Left lung (tissue), 10 donors: ENCODE results near the gene ARHGEF4. TPM values are rescaled to one million over a fixed set of nuclear protein-coding genes. Genes with fewer than 3 reads are reported as not detected.
A peak's percentile ranks its signal among the peaks of the same experiment; 100 is the strongest.

Experiments
- ATAC-seq: fragments of 200-7000 bp; cut with Tn5 transposase; one replicate; pipeline ENCODE4 v1.9.1; 2020; ENCODE audit warnings: moderate library complexity
- DNase-seq, 4 donors: peaks; one replicate each; pipeline ENCODE4 v3.0.0-alpha.2; 2013 to 2020
- H3K27ac ChIP-seq, 2 donors: fragments of 200-600 bp; sonication (generic) in 1 of 2; one replicate each; pipeline versions ENCODE4 v1.5.0 to v1.8.0; 2020 to 2021
- H3K27me3 ChIP-seq, 2 donors: fragments of 200-600 bp; sonication (generic) in 1 of 2; one replicate each; pipeline versions ENCODE4 v1.5.0 to v1.8.0; 2020 to 2021
- H3K36me3 ChIP-seq, 2 donors: fragments of 200-600 bp; sonication (generic) in 1 of 2; one replicate each; pipeline versions ENCODE4 v1.5.0 to v1.8.0; 2020 to 2021
- H3K4me1 ChIP-seq, 2 donors: fragments of 200-600 bp; one replicate each; pipeline ENCODE4 v1.8.0; 2021
- H3K4me3 ChIP-seq, 2 donors: fragments of 200-600 bp; sonication (generic) in 1 of 2; one replicate each; pipeline versions ENCODE4 v1.5.0 to v1.8.0; 2020 to 2021; ENCODE audit warnings: mild to moderate bottlenecking in 1 of 2
- H3K9me3 ChIP-seq, 2 donors: fragments of 200-600 bp; sonication (generic) in 1 of 2; one replicate each; pipeline versions ENCODE4 v1.5.0 to v1.8.0; 2020 to 2021
- CTCF ChIP-seq, 2 donors: fragments of 200-600 bp; sonication (generic) in 1 of 2; IDR thresholded peaks; one replicate each; pipeline versions ENCODE4 v1.5.0 to v1.8.0; 2021; ENCODE audit warnings: antibody characterized with exemption in 2 of 2
- intact Hi-C, 2 donors: fragments of 100-400 bp; cut with DNase I; formaldehyde crosslinking; loops; one replicate each; pipeline versions ENCODE4 v1.11.2 to v1.14.2; 2022
- polyA plus RNA-seq, 6 donors: library from polyadenylated mRNA; unstranded; fragments of 120-200 nt; gene quantifications; one replicate each; pipeline ENCODE4 v1.2.1, GENCODE V29; 2013; ENCODE audit not compliant: insufficient read length in 6 of 6
- total RNA-seq, 2 donors: library from RNA; stranded (reverse); fragmentation: NEBNext Ultra II Directional; extraction: Animal tissue kit (Norgen Biotek cat#: 25700); gene quantifications; one replicate each; pipeline ENCODE4 v1.2.1, GENCODE V29; 2021
- donor health status: DM: no; HTN: yes; CAD: no.
- donor health status: DM: no; HTN: no; CAD: no.

Gene ARHGEF4
- total and polyA plus RNA-seq, 8 donors = 1.7 to 4.3 (median 2.8) TPM

- no peak for TF ChIP-seq CTCF (IDR thresholded peaks at IDR 0.05)
- DNase-seq (no peak), ATAC-seq (no peak)
- Histone ChIP-seq H3K9me3 (no peaks in the 10 kb centered on the region), H3K27me3 (peaks cover 24 to 88% of the 10 kb centered on the region in 2 donors), H3K36me3 (no peaks in the 10 kb centered on the region), H3K27ac (no peak overlapping the region), H3K4me3 (no peak overlapping the region), H3K4me1 (peaks cover 0 to 20% of the 10 kb centered on the region in 2 donors)
- intact Hi-C loops = no loop called here
Observed at GRCh38 chr2:131036269-131036668, 199.6 kb downstream of the ARHGEF4 start.

DNA sequence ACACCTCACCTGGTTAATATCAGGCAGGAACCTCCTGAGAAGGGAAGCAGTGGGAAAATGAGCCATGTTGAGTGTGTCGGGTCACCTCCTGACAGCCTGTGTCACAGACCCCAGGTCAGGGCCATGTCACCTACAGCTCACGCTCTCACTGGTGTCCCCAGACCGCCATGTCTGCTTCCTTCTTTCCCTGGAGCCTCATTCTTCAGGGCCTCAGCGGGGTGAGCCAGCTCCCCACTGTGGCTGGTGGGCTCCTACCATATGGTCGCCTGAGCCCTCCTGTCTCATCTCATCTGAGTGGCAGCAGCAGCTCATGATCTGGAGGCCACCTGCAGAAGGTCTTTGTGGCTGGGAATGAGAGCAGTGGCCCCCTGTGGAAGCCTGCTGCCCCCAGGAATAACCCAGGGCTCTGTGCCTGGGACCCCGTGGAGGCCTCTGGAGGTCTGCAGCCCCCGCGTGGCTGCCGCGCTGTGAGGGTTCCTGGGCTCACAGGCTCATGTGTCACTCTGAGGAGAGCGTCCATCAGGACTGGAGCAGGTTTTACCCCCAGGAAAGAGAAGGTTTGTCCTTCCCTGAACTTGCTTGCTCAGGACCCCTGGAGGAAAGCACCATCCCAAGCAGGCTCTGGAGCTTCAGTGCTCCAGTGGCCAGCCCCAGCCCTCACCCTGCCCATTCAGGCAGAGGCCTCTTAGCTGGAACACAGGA, 200.1 kb downstream of the ARHGEF4 start:
- intact Hi-C loops = no loop called here
- H3K27me3 ChIP-seq = peaks cover 24 to 92% of the 10 kb centered on the region in 2 donors
- no peak overlapping the region for H3K27ac ChIP-seq
- peaks cover 0 to 20% of the 10 kb centered on the region in 2 donors for H3K4me1 ChIP-seq
- no peak overlapping the region for H3K4me3 ChIP-seq
- peak in 1 of 4 donors; percentile 20 for DNase-seq
- no peaks in the 10 kb centered on the region for H3K9me3 ChIP-seq
- ATAC-seq = no peak
- no peak for TF ChIP-seq CTCF (IDR thresholded peaks at IDR 0.05)
- no peaks in the 10 kb centered on the region for H3K36me3 ChIP-seq

DNA sequence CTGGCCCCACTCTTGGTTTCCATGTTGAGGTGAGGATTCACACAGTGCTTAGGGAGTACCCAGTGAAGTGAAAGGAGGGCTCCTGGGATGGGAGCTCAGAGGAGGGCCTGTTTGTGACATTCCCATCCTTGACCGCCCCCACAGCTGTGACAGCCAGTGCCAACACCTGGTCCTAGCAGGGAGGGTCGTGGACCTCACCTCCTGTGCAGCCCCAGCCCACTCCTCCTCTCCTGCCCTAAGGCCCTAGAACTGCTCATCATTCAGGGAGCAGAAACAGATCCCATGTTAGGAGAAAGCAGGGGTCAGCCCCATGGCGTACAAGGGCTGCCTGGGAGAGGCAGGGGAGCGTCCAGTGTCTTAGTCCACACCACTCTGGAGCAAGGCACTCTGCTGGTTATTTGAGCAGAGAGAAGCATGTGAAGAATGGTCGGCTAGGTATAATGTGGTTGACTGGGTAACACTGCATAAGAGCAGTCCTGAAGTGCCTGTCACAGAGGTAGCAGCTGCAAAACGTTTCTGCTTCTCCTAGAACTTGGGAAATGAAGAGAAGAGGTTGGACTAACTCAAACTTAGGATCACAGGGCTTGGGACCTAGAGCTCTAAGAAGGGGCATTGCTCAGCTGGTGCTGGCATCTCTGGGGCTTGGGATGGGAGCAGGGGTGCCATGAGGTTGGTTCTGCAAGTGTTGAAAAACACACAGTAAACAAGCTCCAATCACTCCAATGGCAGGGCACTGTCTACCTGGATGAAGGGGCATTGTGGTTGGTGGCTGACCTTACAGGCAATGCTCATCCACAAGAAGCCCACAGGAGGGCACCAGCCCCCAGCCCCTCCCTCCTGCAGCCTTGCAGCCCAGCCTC, 200.9 kb downstream of the ARHGEF4 start:
- H3K4me1 ChIP-seq = peaks cover 0 to 20% of the 10 kb centered on the region in 2 donors
- H3K4me3 ChIP-seq = no peak overlapping the region
- H3K27me3 ChIP-seq = peaks cover 24 to 86% of the 10 kb centered on the region in 2 donors
- H3K36me3 ChIP-seq = no peaks in the 10 kb centered on the region
- ATAC-seq = peak; percentile 11
- TF ChIP-seq CTCF (IDR thresholded peaks at IDR 0.05) = no peak
- intact Hi-C loops = no loop called here
- peak in 1 of 4 donors; percentile 12 for DNase-seq
- no peaks in the 10 kb centered on the region for H3K9me3 ChIP-seq
- no peak overlapping the region for H3K27ac ChIP-seq

DNA sequence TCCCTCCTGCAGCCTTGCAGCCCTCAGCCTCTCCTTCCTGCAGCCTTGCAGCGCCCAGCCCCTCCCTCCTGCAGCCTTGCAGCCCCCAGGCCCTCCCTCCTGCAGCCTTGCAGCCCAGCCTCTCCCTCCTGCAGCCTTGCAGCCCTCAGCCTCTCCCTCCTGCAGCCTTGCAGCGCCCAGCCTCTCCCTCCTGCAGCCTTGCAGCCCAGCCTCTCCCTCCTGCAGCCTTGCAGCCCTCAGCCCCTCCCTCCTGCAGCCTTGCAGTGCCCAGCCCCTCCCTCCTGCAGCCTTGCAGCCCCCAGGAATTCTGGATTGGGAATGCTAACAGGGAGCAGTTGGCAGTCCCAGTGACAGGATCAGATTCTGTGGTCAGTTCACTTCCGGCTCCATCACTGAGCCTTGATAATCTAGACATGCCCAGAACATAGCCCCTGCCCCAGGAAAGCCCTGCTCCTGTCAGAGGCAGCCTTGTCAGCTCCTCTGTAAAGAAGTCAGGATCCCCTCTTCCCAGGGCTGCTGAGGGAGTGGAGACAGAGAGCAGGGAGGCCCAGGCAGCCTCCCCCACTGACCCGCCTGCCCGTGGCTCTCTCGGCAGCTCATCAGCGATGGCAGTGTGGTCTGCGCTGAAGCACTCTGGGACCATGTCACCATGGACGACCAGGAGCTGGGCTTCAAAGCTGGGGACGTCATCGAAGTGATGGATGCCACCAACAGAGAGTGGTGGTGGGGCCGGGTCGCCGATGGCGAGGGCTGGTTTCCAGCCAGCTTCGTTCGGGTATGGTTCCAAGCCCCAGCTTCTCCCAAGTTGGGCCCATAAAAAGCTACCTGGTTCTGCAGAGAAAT, 201.8 kb downstream of the ARHGEF4 start:
- peaks cover 24 to 80% of the 10 kb centered on the region in 2 donors for H3K27me3 ChIP-seq

More for the DNA sequence above, 201.8 kb downstream of the ARHGEF4 start:
- Histone ChIP-seq H3K27ac (no peak overlapping the region), H3K9me3 (no peaks in the 10 kb centered on the region), H3K4me3 (no peak overlapping the region), H3K36me3 (no peaks in the 10 kb centered on the region), H3K4me1 (peaks cover 0 to 20% of the 10 kb centered on the region in 2 donors)
- intact Hi-C loops = no loop called here
- peak in 1 of 4 donors; percentile 19 for DNase-seq
- ATAC-seq = no peak
- TF ChIP-seq CTCF (IDR thresholded peaks at IDR 0.05) = no peak
